ENCODE data around the gene MGAT1. TPM values are rescaled to one million over a fixed set of nuclear protein-coding genes. Genes with fewer than 3 reads are reported as not detected.

Gene MGAT1
- total RNA-seq, 1 experiment from 2014 or later = 93.6 TPM

GRCh38 chr5:180830253-180831138, 27.9 kb upstream of the MGAT1 start (continued):
- TF ChIP-seq OVOL2 (CRISPR knock-in tag; IDR thresholded peaks at IDR 0.05; ENCODE audit: borderline replicate concordance) (no peak), MLX (CRISPR knock-in tag; IDR thresholded peaks at IDR 0.05) (no peak), ATF1 (CRISPR knock-in tag; IDR thresholded peaks at IDR 0.05) (no peak; the same call in 1 of the 2 replicates), CBFB (CRISPR knock-in tag; IDR thresholded peaks at IDR 0.05; ENCODE audit: low read depth) (no peak), ZNF532 (CRISPR knock-in tag; IDR thresholded peaks at IDR 0.05; ENCODE audit: borderline replicate concordance) (no peak), TEAD1 (CRISPR knock-in tag; IDR thresholded peaks at IDR 0.05) (no peak), ZBTB43 (CRISPR knock-in tag; IDR thresholded peaks at IDR 0.05) (no peak), SOX15 (CRISPR knock-in tag; IDR thresholded peaks at IDR 0.05) (no peak), E2F4 (CRISPR knock-in tag; IDR thresholded peaks at IDR 0.05; ENCODE audit: borderline replicate concordance, low read depth) (no peak), CREM (CRISPR knock-in tag; IDR thresholded peaks at IDR 0.05) (no peak), ATF2 (CRISPR knock-in tag; IDR thresholded peaks at IDR 0.05; ENCODE audit: borderline replicate concordance, low read depth) (no peak), CREB1 (CRISPR knock-in tag; IDR thresholded peaks at IDR 0.05) (no peak), ZNF396 (CRISPR knock-in tag; IDR thresholded peaks at IDR 0.05; ENCODE audit: borderline replicate concordance) (no peak), MXD4 (CRISPR knock-in tag; IDR thresholded peaks at IDR 0.05; ENCODE audit: borderline replicate concordance) (no peak), RELA (CRISPR knock-in tag; IDR thresholded peaks at IDR 0.05; ENCODE audit: borderline replicate concordance) (no peak), ZNF232 (CRISPR knock-in tag; IDR thresholded peaks at IDR 0.05) (no peak), GTF2I (CRISPR knock-in tag; conservative IDR thresholded peaks at IDR 0.05) (no peak), RORB (CRISPR knock-in tag; IDR thresholded peaks at IDR 0.05) (no peak), NR3C1 (CRISPR knock-in tag; conservative IDR thresholded peaks at IDR 0.05; ENCODE audit: low read depth) (peak; percentile 60; the same call in 1 of the 2 replicates), NFATC4 (CRISPR knock-in tag; IDR thresholded peaks at IDR 0.05) (no peak), TEAD4 (CRISPR knock-in tag; IDR thresholded peaks at IDR 0.05) (no peak), ZNF121 (CRISPR knock-in tag; IDR thresholded peaks at IDR 0.05) (no peak), ZNF416 (CRISPR knock-in tag; IDR thresholded peaks at IDR 0.05) (no peak)
- TF ChIP-seq, protein P1, sequence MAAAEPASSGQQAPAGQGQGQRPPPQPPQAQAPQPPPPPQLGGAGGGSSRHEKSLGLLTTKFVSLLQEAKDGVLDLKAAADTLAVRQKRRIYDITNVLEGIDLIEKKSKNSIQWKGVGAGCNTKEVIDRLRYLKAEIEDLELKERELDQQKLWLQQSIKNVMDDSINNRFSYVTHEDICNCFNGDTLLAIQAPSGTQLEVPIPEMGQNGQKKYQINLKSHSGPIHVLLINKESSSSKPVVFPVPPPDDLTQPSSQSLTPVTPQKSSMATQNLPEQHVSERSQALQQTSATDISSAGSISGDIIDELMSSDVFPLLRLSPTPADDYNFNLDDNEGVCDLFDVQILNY (CRISPR knock-in tag; IDR thresholded peaks at IDR 0.05) = peak; percentile 77; the same call in 1 of the 2 replicates
- TF ChIP-seq, protein P2, sequence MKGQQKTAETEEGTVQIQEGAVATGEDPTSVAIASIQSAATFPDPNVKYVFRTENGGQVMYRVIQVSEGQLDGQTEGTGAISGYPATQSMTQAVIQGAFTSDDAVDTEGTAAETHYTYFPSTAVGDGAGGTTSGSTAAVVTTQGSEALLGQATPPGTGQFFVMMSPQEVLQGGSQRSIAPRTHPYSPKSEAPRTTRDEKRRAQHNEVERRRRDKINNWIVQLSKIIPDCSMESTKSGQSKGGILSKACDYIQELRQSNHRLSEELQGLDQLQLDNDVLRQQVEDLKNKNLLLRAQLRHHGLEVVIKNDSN (CRISPR knock-in tag; IDR thresholded peaks at IDR 0.05) = peak; percentile 63; the same call in 1 of the 2 replicates
- TF ChIP-seq, protein P3, sequence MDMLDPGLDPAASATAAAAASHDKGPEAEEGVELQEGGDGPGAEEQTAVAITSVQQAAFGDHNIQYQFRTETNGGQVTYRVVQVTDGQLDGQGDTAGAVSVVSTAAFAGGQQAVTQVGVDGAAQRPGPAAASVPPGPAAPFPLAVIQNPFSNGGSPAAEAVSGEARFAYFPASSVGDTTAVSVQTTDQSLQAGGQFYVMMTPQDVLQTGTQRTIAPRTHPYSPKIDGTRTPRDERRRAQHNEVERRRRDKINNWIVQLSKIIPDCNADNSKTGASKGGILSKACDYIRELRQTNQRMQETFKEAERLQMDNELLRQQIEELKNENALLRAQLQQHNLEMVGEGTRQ (CRISPR knock-in tag; IDR thresholded peaks at IDR 0.05) = peak; percentile 66
- TF ChIP-seq, protein P4, sequence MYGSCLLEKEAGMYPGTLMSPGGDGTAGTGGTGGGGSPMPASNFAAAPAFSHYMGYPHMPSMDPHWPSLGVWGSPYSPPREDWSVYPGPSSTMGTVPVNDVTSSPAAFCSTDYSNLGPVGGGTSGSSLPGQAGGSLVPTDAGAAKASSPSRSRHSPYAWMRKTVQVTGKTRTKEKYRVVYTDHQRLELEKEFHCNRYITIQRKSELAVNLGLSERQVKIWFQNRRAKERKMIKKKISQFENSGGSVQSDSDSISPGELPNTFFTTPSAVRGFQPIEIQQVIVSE (CRISPR knock-in tag; IDR thresholded peaks at IDR 0.05; ENCODE audit: borderline replicate concordance) = no peak
